Islet of Langerhans (tissue), 1 donor: Measurements from ENCODE around the gene ANKRD20A1.
"Not testable (repeated sequence)": the region's sequence is repeated elsewhere in the genome, so short reads cannot be mapped to it uniquely, and the experiment has no call there.

Source experiments
- FAIRE-seq: peaks from one replicate; lab custom pipeline; 2011; peaks lifted over from hg19 to GRCh38; lab: Jason Lieb, UNC

ANKRD20A1 gene

GRCh38 chr9:67858871-67859270 lies at the start of gene ANKRD20A1:
TSS of gene ANKRD20A1 (plus strand) at chr9:67858931. CDS start at chr9:67859427, 496 bp downstream.
- not testable (repeated sequence) for FAIRE-seq

GRCh38 chr9:67832088-67832487 lies 26.6 kb upstream of the ANKRD20A1 start:
- FAIRE-seq, result not testable (repeated sequence)
